Fibroblast of pulmonary artery (primary cell): ENCODE data around the gene GALNT2.

Source experiments
- DNase-seq: peaks from one replicate; pipeline ENCODE4 v3.0.0-alpha.2; 2010; ENCODE audit warnings: low read depth
- H3K4me3 ChIP-seq: replicated peaks from 2 replicates; pipeline ENCODE4 v1.5.1; 2011; ENCODE audit warnings: low read depth, mild to moderate bottlenecking, control low read depth, low read length, moderate library complexity
- CTCF ChIP-seq: IDR thresholded peaks from 2 replicates; pipeline ENCODE4 v1.5.1; 2011; ENCODE audit warnings: mild to moderate bottlenecking, control low read depth, low read length, inconsistent platforms; ENCODE audit errors: missing control alignments

Gene GALNT2

GRCh38 chr1:230144010-230144614 lies 77.1 kb downstream of the GALNT2 start:
- no peak overlapping the region for H3K4me3 ChIP-seq
- no peak for DNase-seq
- TF ChIP-seq CTCF: no peak

DNA sequence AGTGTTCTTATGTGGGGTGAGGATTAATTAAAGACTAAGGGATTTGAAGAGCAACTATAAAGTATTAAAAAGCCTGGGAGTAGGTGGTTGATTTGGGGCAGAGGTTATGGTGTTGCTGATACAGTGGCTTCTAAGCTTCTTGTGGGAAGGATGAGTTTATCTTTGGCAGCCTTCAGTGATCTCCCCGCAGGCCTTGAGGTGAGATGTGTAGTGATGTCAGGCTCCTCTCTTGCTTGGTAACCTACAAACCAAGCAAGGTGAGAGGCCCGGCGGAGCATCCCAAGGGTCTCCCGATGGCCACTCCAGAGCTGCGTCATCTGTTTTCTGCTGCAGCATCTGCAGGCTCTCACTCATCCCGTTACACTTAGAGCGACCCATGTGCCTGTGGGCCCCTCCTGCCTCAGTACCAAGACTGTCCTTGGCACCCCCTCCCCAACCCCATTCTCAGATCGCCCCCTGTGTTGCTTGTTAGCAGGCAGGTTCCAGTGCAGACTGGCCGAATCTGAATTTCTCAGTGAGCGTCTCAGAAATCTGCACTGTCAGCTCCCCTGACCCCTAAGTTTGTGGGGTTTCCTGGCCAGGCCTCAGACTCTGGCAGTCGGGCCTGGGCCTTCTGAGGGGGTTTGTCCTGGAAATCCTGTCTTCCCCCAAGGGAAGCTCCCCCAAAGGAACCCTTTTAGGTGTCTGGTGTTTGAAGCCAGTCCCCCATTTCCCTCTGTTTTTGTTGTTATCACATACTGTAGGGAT lies 77.9 kb downstream of the GALNT2 start:
- H3K4me3 ChIP-seq: no peak overlapping the region
- DNase-seq: no peak
- TF ChIP-seq CTCF: no peak

GRCh38 chr1:230145505-230145899 lies 78.5 kb downstream of the GALNT2 start:
- no peak for DNase-seq
- no peak for TF ChIP-seq CTCF
- no peak overlapping the region for H3K4me3 ChIP-seq

DNA sequence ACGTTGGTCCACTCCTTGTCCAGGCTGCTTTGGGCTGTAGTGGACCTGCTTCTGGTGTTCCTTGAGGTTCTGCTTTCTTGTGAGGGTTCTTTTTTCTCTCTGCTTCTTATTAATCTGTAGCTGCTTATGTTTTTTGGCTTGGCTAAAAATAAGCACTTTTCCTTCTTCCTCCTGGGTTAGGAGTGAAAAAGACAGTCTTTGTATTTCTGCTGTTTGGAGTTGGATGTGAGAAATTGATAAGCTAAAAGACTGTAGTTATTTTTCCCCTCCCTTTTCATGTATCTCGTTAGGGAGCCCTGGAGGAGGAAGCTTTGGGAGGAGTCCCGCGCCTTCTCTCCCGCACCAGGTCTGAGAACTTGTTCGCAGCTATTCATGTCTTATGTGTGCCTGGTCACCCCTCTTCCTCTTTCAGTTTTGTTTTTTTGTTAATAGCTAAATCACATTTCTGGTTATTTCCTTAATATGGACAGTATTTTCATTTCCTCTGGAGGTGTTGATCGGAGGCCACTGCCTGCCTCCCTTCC lies 79.0 kb downstream of the GALNT2 start:
- DNase-seq: no peak

DNA sequence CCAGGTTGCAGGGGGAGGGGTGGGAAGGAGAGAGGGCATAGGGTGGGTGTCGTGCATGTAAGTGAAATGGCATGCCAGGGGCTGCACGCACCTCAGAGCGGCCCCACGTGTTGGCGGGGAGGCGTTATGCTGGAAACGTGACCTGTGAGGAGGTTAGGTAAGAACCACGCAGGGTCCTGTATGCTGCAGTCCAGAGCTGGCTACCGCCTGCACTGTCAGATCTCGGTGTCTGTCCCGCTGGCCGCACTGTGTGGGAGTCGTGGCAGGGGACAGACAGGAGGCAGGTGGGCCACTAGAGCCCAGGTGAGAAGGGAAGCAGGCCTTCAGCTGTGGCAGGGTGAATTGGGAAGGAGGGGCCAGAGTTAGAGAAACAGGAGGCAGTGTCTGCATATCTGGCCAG lies 79.7 kb downstream of the GALNT2 start:
- no peak for TF ChIP-seq CTCF
- H3K4me3 ChIP-seq: no peak overlapping the region

More for the DNA sequence above, 79.0 kb downstream of the GALNT2 start:
- no peak overlapping the region for H3K4me3 ChIP-seq
- TF ChIP-seq CTCF: no peak

GRCh38 chr1:230147253-230148125 lies 80.5 kb downstream of the GALNT2 start:
- no peak for DNase-seq
- TF ChIP-seq CTCF: no peak
- H3K4me3 ChIP-seq: no peak overlapping the region

More for the DNA sequence above, 79.7 kb downstream of the GALNT2 start:
- DNase-seq: no peak
